Neural cell (in vitro differentiated cells): ENCODE measurements around the gene TRAF5. TPM values are rescaled to one million over a fixed set of nuclear protein-coding genes. Genes with fewer than 3 reads are reported as not detected.

Experiments
- H2AFZ ChIP-seq: fragments of 200-600, 300-800 bp; sonication (generic), shearing (Covaris generic); 2 replicates; pipeline ENCODE4 v1.6.0; 2014; ENCODE audit warnings: low read depth, mild to moderate bottlenecking, antibody characterized with exemption, low read length, moderate library complexity
- H3F3A ChIP-seq: fragments of 200-600 bp; shearing (Covaris generic); 2 replicates; pipeline ENCODE4 v1.6.1; 2016; ENCODE audit warnings: mild to moderate bottlenecking, moderate library complexity, mixed read lengths, antibody characterized with exemption, low read length; ENCODE audit not compliant: insufficient read depth, poor library complexity, severe bottlenecking
- H3K27ac ChIP-seq: fragments of 200-600, 300-800 bp; sonication (generic), shearing (Covaris generic); 2 replicates; pipeline ENCODE4 v1.5.1; 2014; ENCODE audit warnings: mild to moderate bottlenecking, low read length, moderate library complexity
- H3K27me3 ChIP-seq: fragments of 300-800, 200-600 bp; sonication (generic), shearing (Covaris generic); 2 replicates; pipeline ENCODE4 v1.6.0; 2014; ENCODE audit warnings: mild to moderate bottlenecking, low read depth, low read length, moderate library complexity; ENCODE audit not compliant: insufficient read depth
- H3K36me3 ChIP-seq: fragments of 300-800, 200-600 bp; sonication (generic), shearing (Covaris generic); 2 replicates; pipeline ENCODE4 v1.5.1; 2014; ENCODE audit warnings: mild to moderate bottlenecking, antibody characterized with exemption, low read length, moderate library complexity; ENCODE audit not compliant: insufficient read depth
- H3K4me2 ChIP-seq: fragments of 300-800, 200-600 bp; sonication (generic), shearing (Covaris generic); 2 replicates; pipeline ENCODE4 v1.6.0; 2014; ENCODE audit warnings: mild to moderate bottlenecking, low read length
- H3K4me3 ChIP-seq: fragments of 300-800, 200-600 bp; sonication (generic), shearing (Covaris generic); 2 replicates; pipeline ENCODE4 v1.5.1; 2014; ENCODE audit warnings: mild to moderate bottlenecking, low read length, moderate library complexity
- H3K79me2 ChIP-seq: fragments of 200-600 bp; shearing (Covaris generic); replicated peaks from 2 replicates; pipeline ENCODE4 v1.6.0; 2014; ENCODE audit warnings: mild to moderate bottlenecking, low read length, moderate library complexity; ENCODE audit not compliant: insufficient read depth
- H3K9ac ChIP-seq: fragments of 300-800, 200-600 bp; sonication (generic), shearing (Covaris generic); 2 replicates; pipeline ENCODE4 v1.6.1; 2016; ENCODE audit warnings: mild to moderate bottlenecking, low read length, mixed read lengths
- H3K9me2 ChIP-seq: fragments of 200-600 bp; shearing (Covaris generic); 2 replicates; pipeline ENCODE4 v1.6.1; 2016; ENCODE audit warnings: mild to moderate bottlenecking, low read length, mixed read lengths; ENCODE audit not compliant: insufficient read depth
- H3K9me3 ChIP-seq: fragments of 200-600, 300-800 bp; sonication (generic), shearing (Covaris generic); 2 replicates; pipeline ENCODE4 v1.6.1; 2016; ENCODE audit warnings: mild to moderate bottlenecking, mixed run types, low read length, moderate library complexity, mixed read lengths
- H4K20me1 ChIP-seq: fragments of 200-600 bp; shearing (Covaris generic); 2 replicates; pipeline ENCODE4 v1.6.1; 2016; ENCODE audit warnings: mild to moderate bottlenecking, mixed run types; ENCODE audit not compliant: insufficient read depth
- CTCF ChIP-seq: fragments of 450-650 bp; IDR thresholded peaks from 2 replicates; pipeline ENCODE4 v1.5.1; 2014; ENCODE audit warnings: antibody characterized with exemption, mild to moderate bottlenecking, moderate library complexity; ENCODE audit not compliant: poor library complexity, severe bottlenecking
- EP300 ChIP-seq: fragments of 450-650 bp; conservative IDR thresholded peaks from 2 replicates; pipeline ENCODE4 v1.6.1; 2014; ENCODE audit warnings: antibody characterized with exemption, mild to moderate bottlenecking, moderate library complexity; ENCODE audit not compliant: poor library complexity, severe bottlenecking
- EZH2 ChIP-seq: fragments of 200-600, 300-800 bp; shearing (Covaris generic), sonication (generic); IDR thresholded peaks from 2 replicates; pipeline ENCODE4 v1.6.1; 2014; ENCODE audit warnings: antibody characterized with exemption, low read length, borderline replicate concordance, mild to moderate bottlenecking; ENCODE audit not compliant: insufficient read depth, poor library complexity, severe bottlenecking
- MXI1 ChIP-seq: fragments of 450-650 bp; conservative IDR thresholded peaks from 2 replicates; pipeline ENCODE4 v1.6.1; 2014; ENCODE audit warnings: antibody characterized with exemption, mild to moderate bottlenecking; ENCODE audit not compliant: poor library complexity, severe bottlenecking
- POLR2AphosphoS5 ChIP-seq: IDR thresholded peaks from 2 replicates; pipeline ENCODE4 v1.6.1; 2012
- RAD21 ChIP-seq: fragments of 450-650 bp; conservative IDR thresholded peaks from 2 replicates; pipeline ENCODE4 v1.6.1; 2014; ENCODE audit warnings: antibody characterized with exemption, mild to moderate bottlenecking, moderate library complexity
- REST ChIP-seq: IDR thresholded peaks from 2 replicates; pipeline ENCODE4 v1.6.1; 2012; ENCODE audit warnings: borderline replicate concordance
- SMC3 ChIP-seq: fragments of 450-650 bp; conservative IDR thresholded peaks from 2 replicates; pipeline ENCODE4 v1.6.1; 2014; ENCODE audit warnings: antibody characterized with exemption, mild to moderate bottlenecking, moderate library complexity; ENCODE audit not compliant: poor library complexity
- TAF1 ChIP-seq: IDR thresholded peaks from 2 replicates; pipeline ENCODE4 v1.6.1; 2012; ENCODE audit warnings: low read depth
- polyA plus RNA-seq: library from polyadenylated mRNA; depleted of rRNA; stranded (reverse); fragments of >200 nt; gene quantifications from 2 replicates; pipeline ENCODE4 v1.2.3, GENCODE V29; 2014

The TRAF5 gene
- polyA plus RNA-seq, 1 donor from 2014 or later = 0.69 TPM

DNA sequence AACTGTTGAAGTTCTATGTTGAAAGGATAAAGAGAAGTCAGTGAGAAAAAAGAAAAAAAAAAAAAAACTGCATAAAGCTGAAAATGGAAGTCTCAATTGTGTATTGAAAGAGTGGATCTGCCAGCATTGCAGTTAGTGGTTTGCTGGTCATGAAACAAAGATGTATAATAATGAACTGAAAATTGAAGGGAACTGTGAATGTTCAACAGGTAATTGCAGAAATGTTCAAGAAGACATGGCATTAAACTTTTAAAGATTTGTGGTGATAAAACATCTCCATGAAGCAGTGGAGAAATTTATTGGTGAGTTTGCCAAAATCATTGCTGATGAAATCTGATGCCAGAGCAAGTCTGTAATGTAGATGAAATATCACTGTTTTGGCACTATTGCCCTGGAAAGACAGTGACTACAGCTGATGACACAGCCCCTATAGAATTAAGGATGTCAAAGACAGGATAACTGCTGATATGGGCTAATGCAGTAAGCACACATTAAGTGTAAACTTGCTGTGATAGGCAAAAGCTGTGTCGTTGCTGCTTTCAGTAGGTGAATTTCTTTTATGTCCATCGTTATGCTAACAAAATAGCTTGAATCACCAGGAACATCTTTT is 94.3 kb downstream of the TRAF5 start:
- H3K4me2 ChIP-seq = no peak overlapping the region
- H3K9ac ChIP-seq = no peak overlapping the region
- H3K79me2 ChIP-seq = no peaks in the 10 kb centered on the region

DNA sequence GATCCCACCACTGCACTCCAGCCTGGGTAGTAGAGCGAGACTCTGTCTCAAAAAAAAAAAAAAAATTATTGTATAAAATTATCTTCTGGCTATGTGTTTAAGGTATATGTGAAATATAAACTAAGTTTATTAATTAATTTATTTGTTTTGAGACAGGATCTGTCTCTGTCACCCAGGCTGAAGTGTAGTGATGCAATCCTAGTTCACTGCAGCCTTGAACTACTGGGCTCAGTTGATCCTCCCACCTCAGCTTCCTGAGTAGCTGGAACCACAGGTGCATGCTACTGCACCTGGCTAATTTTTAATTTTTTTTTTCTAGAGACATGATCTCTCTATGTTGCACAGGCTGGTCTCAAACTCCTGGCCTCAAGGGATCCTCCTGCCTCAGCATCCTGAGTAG is 97.4 kb downstream of the TRAF5 start:
- Histone ChIP-seq H3K9me3 (no peaks in the 10 kb centered on the region), H3K4me2 (no peak overlapping the region)
- TF ChIP-seq EP300 = no peak
- TF ChIP-seq MXI1 = no peak
- TF ChIP-seq REST = no peak
- TF ChIP-seq CTCF = no peak
- no peak for TF ChIP-seq EZH2

More for the DNA sequence above, 94.3 kb downstream of the TRAF5 start:
- Histone ChIP-seq H2AFZ (no peak overlapping the region), H3K9me2 (no peaks in the 10 kb centered on the region), H3K27me3 (peaks cover 3% of the 10 kb centered on the region), H4K20me1 (no peaks in the 10 kb centered on the region), H3K27ac (no peak overlapping the region), H3K9me3 (peaks cover under 1% of the 10 kb centered on the region), H3K36me3 (no peaks in the 10 kb centered on the region), H3K4me3 (no peak overlapping the region), H3F3A (no peaks in the 10 kb centered on the region)
- TF ChIP-seq SMC3 = no peak
- TF ChIP-seq RAD21 = no peak
- no peak for TF ChIP-seq TAF1
- no peak for TF ChIP-seq EZH2
- no peak for TF ChIP-seq CTCF
- TF ChIP-seq REST = no peak
- no peak for TF ChIP-seq MXI1
- no peak for TF ChIP-seq EP300
- no peak for TF ChIP-seq POLR2AphosphoS5

More for the DNA sequence above, 97.4 kb downstream of the TRAF5 start:
- Histone ChIP-seq H3K79me2 (no peaks in the 10 kb centered on the region), H3K27me3 (no peaks in the 10 kb centered on the region), H3K27ac (no peak overlapping the region), H3K9me2 (no peaks in the 10 kb centered on the region), H3K4me3 (no peak overlapping the region), H3K9ac (no peak overlapping the region), H3K36me3 (no peaks in the 10 kb centered on the region), H3F3A (no peaks in the 10 kb centered on the region), H4K20me1 (no peaks in the 10 kb centered on the region), H2AFZ (no peak overlapping the region)
